ENCODE measurements around the gene GOT1.

GOT1 gene

DNA sequence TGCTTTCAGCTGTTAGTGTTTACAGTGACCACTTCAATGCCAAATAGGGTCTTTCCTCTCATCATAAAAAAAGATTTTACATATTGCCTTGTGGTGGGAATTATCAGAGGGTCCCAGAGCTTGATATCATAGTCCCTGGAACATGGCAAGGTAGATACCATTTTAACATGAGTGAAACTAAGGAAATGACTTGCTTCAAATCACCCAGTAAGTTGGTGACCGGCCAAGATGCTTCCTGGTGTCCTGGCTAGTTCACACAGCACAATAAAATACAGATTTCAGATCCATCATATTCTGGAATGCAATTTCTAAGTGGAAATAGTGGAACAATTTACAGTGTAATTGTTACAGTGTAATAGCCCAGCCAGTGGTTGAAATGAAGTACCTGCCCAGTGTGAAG, 64.7 kb downstream of the GOT1 start:
- TF ChIP-seq CTCF (conservative IDR thresholded peaks at IDR 0.05; ENCODE audit: low read depth, low read length) = no peak
- no peak overlapping the region for H3K4me3 ChIP-seq (ENCODE audit: low read length)
- no peak for DNase-seq (ENCODE audit: low read depth)

GRCh38 chr10:99365311-99365710, 65.1 kb downstream of the GOT1 start:
- no peak overlapping the region for H3K4me3 ChIP-seq (ENCODE audit: low read length)
- TF ChIP-seq CTCF (conservative IDR thresholded peaks at IDR 0.05; ENCODE audit: low read depth, low read length) = no peak
- no peak for DNase-seq (ENCODE audit: low read depth)

GRCh38 chr10:99364125-99364524, 66.3 kb downstream of the GOT1 start:
- no peak overlapping the region for H3K4me3 ChIP-seq (ENCODE audit: low read length)
- peak; percentile 71 for DNase-seq (ENCODE audit: low read depth)
- TF ChIP-seq CTCF (conservative IDR thresholded peaks at IDR 0.05; ENCODE audit: low read depth, low read length) = no peak

DNA sequence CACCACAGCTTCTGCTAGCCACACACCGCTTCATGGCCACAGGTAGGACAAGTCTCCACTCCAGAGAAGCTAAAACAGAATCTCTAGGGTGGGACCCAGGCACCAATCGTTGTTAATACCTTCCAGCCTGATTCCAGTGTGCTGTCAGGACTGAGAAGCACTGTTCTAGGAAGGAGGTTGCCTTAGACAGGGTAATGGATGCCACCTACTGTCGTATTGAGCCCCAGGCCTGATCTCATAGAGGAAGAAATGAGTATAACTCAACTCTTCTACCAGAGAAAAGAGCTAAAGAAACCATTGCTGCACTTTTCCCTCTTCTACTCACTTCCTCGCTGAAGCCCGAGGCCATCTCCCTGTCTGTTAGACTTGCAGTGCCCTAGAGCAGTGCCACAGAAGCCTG, 69.5 kb downstream of the GOT1 start:
- no peak overlapping the region for H3K4me3 ChIP-seq (ENCODE audit: low read length)
- TF ChIP-seq CTCF (conservative IDR thresholded peaks at IDR 0.05; ENCODE audit: low read depth, low read length) = no peak
- no peak for DNase-seq (ENCODE audit: low read depth)

DNA sequence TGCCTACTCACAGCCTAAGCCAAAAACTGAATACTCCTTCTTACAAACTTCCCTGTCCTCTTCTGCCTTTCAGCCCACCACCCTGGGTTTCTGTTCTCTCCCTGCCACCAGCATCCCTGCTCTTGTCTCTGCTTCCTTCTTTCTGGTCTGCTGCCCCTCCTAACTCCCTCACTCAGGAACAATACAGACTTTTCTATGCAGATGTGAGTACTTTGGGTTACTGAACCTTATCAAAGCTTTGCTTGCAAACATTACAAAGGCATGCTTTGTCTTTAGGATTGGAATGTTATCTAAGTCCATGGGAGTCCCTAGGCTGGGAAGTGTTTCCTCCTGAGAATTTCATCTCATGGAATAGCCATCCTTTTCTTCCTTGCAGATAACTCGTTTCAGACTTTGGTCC, 72.3 kb downstream of the GOT1 start:
- H3K4me3 ChIP-seq (ENCODE audit: low read length) = no peak overlapping the region
- TF ChIP-seq CTCF (conservative IDR thresholded peaks at IDR 0.05; ENCODE audit: low read depth, low read length) = no peak
- DNase-seq (ENCODE audit: low read depth) = no peak

- no peak for DNase-seq (ENCODE audit: low read depth)
- no peak overlapping the region for H3K4me3 ChIP-seq (ENCODE audit: low read length)
- no peak for TF ChIP-seq CTCF (conservative IDR thresholded peaks at IDR 0.05; ENCODE audit: low read depth, low read length)
Observed at GRCh38 chr10:99357691-99358090, 72.7 kb downstream of the GOT1 start.

- DNase-seq (ENCODE audit: low read depth) = no peak
- no peak for TF ChIP-seq CTCF (conservative IDR thresholded peaks at IDR 0.05; ENCODE audit: low read depth, low read length)
Observed at GRCh38 chr10:99353182-99353581, 77.2 kb downstream of the GOT1 start.

More at GRCh38 chr10:99353182-99353581, 77.2 kb downstream of the GOT1 start:
- H3K4me3 ChIP-seq (ENCODE audit: low read length) = no peak overlapping the region
